Stimulated activated naive B cell treated with anti-CD40 and anti-IgM and Interleukin-4, amounts not matched to agents 10 μg/mL and 1 μg/mL and 100 μg/mL, for 72 hours (primary cell): ENCODE measurements around the gene MYLK3.

Source experiments
- ATAC-seq, 2 donors: fragments of 150-1000 bp; cut with Tn5 transposase; replicated peaks; 2 replicates each; pipeline ENCODE4 v1.10.0; 2021; ENCODE audit warnings: moderate library complexity in 1 of 2
- DNase-seq: peaks from one replicate; pipeline ENCODE4 v3.0.0; 2021
- H3K27ac Mint-ChIP-seq: one replicate; pipeline ENCODE4 v1.8.0; 2022; ENCODE audit warnings: mild to moderate bottlenecking, mixed read lengths
- H3K27me3 Mint-ChIP-seq, 2 donors: one replicate each; pipeline ENCODE4 v1.8.0; 2022; ENCODE audit warnings: mixed read lengths in 2 of 2
- H3K36me3 Mint-ChIP-seq, 2 donors: one replicate each; pipeline ENCODE4 v1.8.0; 2022; ENCODE audit warnings: mixed read lengths in 2 of 2, mild to moderate bottlenecking in 1 of 2
- H3K4me1 Mint-ChIP-seq, 2 donors: one replicate each; pipeline ENCODE4 v1.8.0; 2022; ENCODE audit warnings: mixed read lengths in 2 of 2, mild to moderate bottlenecking in 1 of 2
- H3K4me3 Mint-ChIP-seq, 2 donors: one replicate each; pipeline ENCODE4 v1.8.0; 2022; ENCODE audit warnings: mild to moderate bottlenecking in 2 of 2, mixed read lengths in 2 of 2, moderate library complexity in 1 of 2
- H3K9me3 Mint-ChIP-seq, 2 donors: one replicate each; pipeline ENCODE4 v1.8.0; 2022; ENCODE audit warnings: mixed read lengths in 2 of 2, mild to moderate bottlenecking in 1 of 2

Gene MYLK3

GRCh38 chr16:46777804-46778203 is 29.7 kb upstream of the MYLK3 start:
- no peak for ATAC-seq
- no peak for DNase-seq
- H3K36me3 Mint-ChIP-seq = no peaks in the 10 kb centered on the region
- H3K27ac Mint-ChIP-seq = no peak overlapping the region
- H3K4me1 Mint-ChIP-seq = peaks cover 11 to 25% of the 10 kb centered on the region in 2 donors
- no peaks in the 10 kb centered on the region for H3K27me3 Mint-ChIP-seq
- H3K4me3 Mint-ChIP-seq = no peak overlapping the region
- H3K9me3 Mint-ChIP-seq = no peaks in the 10 kb centered on the region

- peak; percentile 31 to 37 for ATAC-seq
- no peak overlapping the region for H3K27ac Mint-ChIP-seq
- no peak overlapping the region for H3K4me3 Mint-ChIP-seq
- H3K4me1 Mint-ChIP-seq = peaks cover 14 to 25% of the 10 kb centered on the region in 2 donors
- no peak for DNase-seq
- no peaks in the 10 kb centered on the region for H3K36me3 Mint-ChIP-seq
- H3K27me3 Mint-ChIP-seq = no peaks in the 10 kb centered on the region
- H3K9me3 Mint-ChIP-seq = no peaks in the 10 kb centered on the region
Measured at GRCh38 chr16:46775214-46775613, 27.1 kb upstream of the MYLK3 start.

GRCh38 chr16:46774743-46775177 is 26.6 kb upstream of the MYLK3 start:
- H3K9me3 Mint-ChIP-seq = no peaks in the 10 kb centered on the region
- H3K4me3 Mint-ChIP-seq = no peak overlapping the region
- ATAC-seq (peak; percentile 77 to 82), DNase-seq (no peak)
- peak overlapping the region; percentile 47 for H3K27ac Mint-ChIP-seq
- H3K36me3 Mint-ChIP-seq = no peaks in the 10 kb centered on the region
- H3K4me1 Mint-ChIP-seq = peaks cover 14 to 22% of the 10 kb centered on the region in 2 donors
- H3K27me3 Mint-ChIP-seq = no peaks in the 10 kb centered on the region

GRCh38 chr16:46772463-46772862 is 24.3 kb upstream of the MYLK3 start:
- Mint-ChIP-seq H3K4me1 (peaks cover 14 to 18% of the 10 kb centered on the region in 2 donors), H3K4me3 (no peak overlapping the region), H3K27ac (no peak overlapping the region), H3K9me3 (no peaks in the 10 kb centered on the region), H3K27me3 (no peaks in the 10 kb centered on the region), H3K36me3 (no peaks in the 10 kb centered on the region)
- ATAC-seq = no peak
- DNase-seq = no peak

GRCh38 chr16:46768809-46769208 is 20.7 kb upstream of the MYLK3 start:
- Mint-ChIP-seq H3K36me3 (no peaks in the 10 kb centered on the region), H3K27me3 (no peaks in the 10 kb centered on the region), H3K27ac (peak overlapping the region; percentile 31), H3K9me3 (no peaks in the 10 kb centered on the region), H3K4me3 (no peak overlapping the region), H3K4me1 (peaks cover 16 to 22% of the 10 kb centered on the region in 2 donors)
- ATAC-seq (no peak), DNase-seq (no peak)

- DNase-seq (no peak), ATAC-seq (peak in 1 of 2 donors; percentile 31)
- Mint-ChIP-seq H3K27me3 (no peaks in the 10 kb centered on the region), H3K9me3 (no peaks in the 10 kb centered on the region), H3K36me3 (no peaks in the 10 kb centered on the region), H3K27ac (no peak overlapping the region), H3K4me3 (no peak overlapping the region), H3K4me1 (peaks cover 14 to 22% of the 10 kb centered on the region in 2 donors)
Measured at GRCh38 chr16:46765050-46765449, 16.9 kb upstream of the MYLK3 start.

GRCh38 chr16:46763147-46763546 is 15.0 kb upstream of the MYLK3 start:
- DNase-seq (no peak), ATAC-seq (no peak)
- Mint-ChIP-seq H3K36me3 (no peaks in the 10 kb centered on the region), H3K9me3 (no peaks in the 10 kb centered on the region), H3K27ac (no peak overlapping the region), H3K27me3 (peaks cover 0 to 3% of the 10 kb centered on the region in 2 donors), H3K4me1 (peaks cover 12 to 22% of the 10 kb centered on the region in 2 donors), H3K4me3 (no peak overlapping the region)

- ATAC-seq (no peak), DNase-seq (no peak)
- no peaks in the 10 kb centered on the region for H3K36me3 Mint-ChIP-seq
- no peak overlapping the region for H3K4me3 Mint-ChIP-seq
- peaks cover 12 to 22% of the 10 kb centered on the region in 2 donors for H3K4me1 Mint-ChIP-seq
- no peaks in the 10 kb centered on the region for H3K9me3 Mint-ChIP-seq
- H3K27ac Mint-ChIP-seq = no peak overlapping the region
- peaks cover 0 to 3% of the 10 kb centered on the region in 2 donors for H3K27me3 Mint-ChIP-seq
Measured at GRCh38 chr16:46762583-46762982, 14.4 kb upstream of the MYLK3 start.

GRCh38 chr16:46759309-46759708 is 11.2 kb upstream of the MYLK3 start:
- H3K4me3 Mint-ChIP-seq = no peak overlapping the region
- H3K9me3 Mint-ChIP-seq = no peaks in the 10 kb centered on the region
- no peak overlapping the region for H3K27ac Mint-ChIP-seq
- no peak for DNase-seq
- H3K4me1 Mint-ChIP-seq = peaks cover 2 to 12% of the 10 kb centered on the region in 2 donors
- H3K36me3 Mint-ChIP-seq = no peaks in the 10 kb centered on the region
- H3K27me3 Mint-ChIP-seq = peaks cover 0 to 3% of the 10 kb centered on the region in 2 donors
- no peak for ATAC-seq

- H3K4me1 Mint-ChIP-seq = peaks cover 2 to 18% of the 10 kb centered on the region in 2 donors
- DNase-seq = no peak
- no peak overlapping the region for H3K4me3 Mint-ChIP-seq
- no peaks in the 10 kb centered on the region for H3K9me3 Mint-ChIP-seq
- no peaks in the 10 kb centered on the region for H3K36me3 Mint-ChIP-seq
- H3K27me3 Mint-ChIP-seq = peaks cover 0 to 3% of the 10 kb centered on the region in 2 donors
- no peak for ATAC-seq
- no peak overlapping the region for H3K27ac Mint-ChIP-seq
Measured at GRCh38 chr16:46757339-46758050, 9.4 kb upstream of the MYLK3 start.

- H3K4me1 Mint-ChIP-seq = peaks cover 2 to 18% of the 10 kb centered on the region in 2 donors
- no peak overlapping the region for H3K4me3 Mint-ChIP-seq
- no peaks in the 10 kb centered on the region for H3K9me3 Mint-ChIP-seq
- ATAC-seq (no peak), DNase-seq (no peak)
- H3K27ac Mint-ChIP-seq = no peak overlapping the region
- no peaks in the 10 kb centered on the region for H3K36me3 Mint-ChIP-seq
- H3K27me3 Mint-ChIP-seq = peaks cover 0 to 3% of the 10 kb centered on the region in 2 donors
Measured at GRCh38 chr16:46756772-46757171, 8.6 kb upstream of the MYLK3 start.

GRCh38 chr16:46753015-46753414 is 4.9 kb upstream of the MYLK3 start:
- peak overlapping the region; percentile 0 for H3K27ac Mint-ChIP-seq

GRCh38 chr16:46751381-46751780 is 3.2 kb upstream of the MYLK3 start:
- H3K27ac Mint-ChIP-seq = no peak overlapping the region

More at GRCh38 chr16:46753015-46753414, 4.9 kb upstream of the MYLK3 start:
- Mint-ChIP-seq H3K27me3 (no peaks in the 10 kb centered on the region), H3K36me3 (no peaks in the 10 kb centered on the region), H3K9me3 (no peaks in the 10 kb centered on the region), H3K4me3 (no peak overlapping the region), H3K4me1 (peaks cover 10 to 34% of the 10 kb centered on the region in 2 donors)
- ATAC-seq (no peak), DNase-seq (no peak)

GRCh38 chr16:46748775-46749705 is 896 bp upstream of the MYLK3 start:
- H3K27me3 Mint-ChIP-seq = no peaks in the 10 kb centered on the region
- no peak for DNase-seq
- peaks cover 10 to 21% of the 10 kb centered on the region in 2 donors for H3K4me1 Mint-ChIP-seq
- peak overlapping the region; percentile 42 for H3K27ac Mint-ChIP-seq
- H3K36me3 Mint-ChIP-seq = no peaks in the 10 kb centered on the region
- no peaks in the 10 kb centered on the region for H3K9me3 Mint-ChIP-seq
- H3K4me3 Mint-ChIP-seq = peak overlapping the region in 1 of 2 donors; percentile 17
- ATAC-seq = peak; percentile 62 to 87

More at GRCh38 chr16:46751381-46751780, 3.2 kb upstream of the MYLK3 start:
- DNase-seq (no peak), ATAC-seq (no peak)
- Mint-ChIP-seq H3K9me3 (no peaks in the 10 kb centered on the region), H3K4me1 (peaks cover 10 to 35% of the 10 kb centered on the region in 2 donors), H3K36me3 (no peaks in the 10 kb centered on the region), H3K27me3 (no peaks in the 10 kb centered on the region), H3K4me3 (no peak overlapping the region)
